GM12891 (cell line): ENCODE measurements around the gene SLCO2A1.

Source experiments
- POLR2A ChIP-seq: IDR thresholded peaks from 2 replicates; pipeline ENCODE4 v1.6.1; 2011; ENCODE audit warnings: low read depth, low read length, control low read depth
- POLR2AphosphoS5 ChIP-seq: IDR thresholded peaks from 2 replicates; pipeline ENCODE4 v1.6.1; 2011; ENCODE audit warnings: low read depth, low read length, control low read depth
- POU2F2 ChIP-seq: IDR thresholded peaks from 2 replicates; pipeline ENCODE4 v1.6.1; 2011; ENCODE audit warnings: low read depth, mild to moderate bottlenecking, control low read depth, low read length, moderate library complexity
- SPI1 ChIP-seq: IDR thresholded peaks from 2 replicates; pipeline ENCODE4 v1.6.1; 2011; ENCODE audit warnings: low read depth, low read length, control low read depth
- TAF1 ChIP-seq: IDR thresholded peaks from 2 replicates; pipeline ENCODE4 v1.6.1; 2011; ENCODE audit warnings: low read depth, low read length, control low read depth

- TF ChIP-seq POLR2A (no peak), POLR2AphosphoS5 (no peak), TAF1 (no peak), POU2F2 (no peak), SPI1 (no peak)
Measured at GRCh38 chr3:133991209-133991608, 38.5 kb downstream of the SLCO2A1 start.
